Activated CD4-positive, alpha-beta T cell treated with anti-CD3 and anti-CD28 coated beads for 36 hours (primary cell): ENCODE results near the gene FMN1. TPM values are rescaled to one million over a fixed set of nuclear protein-coding genes. Genes with fewer than 3 reads are reported as not detected.

Experiments
- ATAC-seq: fragments of 200-7000 bp; cut with Tn5 transposase; one replicate; pipeline ENCODE4 v1.10.0; 2021; ENCODE audit warnings: mild to moderate bottlenecking, moderate library complexity
- CTCF ChIA-PET: fragments of 350-600 bp; sonication (Branson Sonifier 250); formaldehyde crosslinking; loops from one replicate; lab custom pipeline; 2021; ENCODE audit warnings: antibody characterized with exemption; lab: Charles Lee
- POLR2A ChIA-PET: fragments of 350-600 bp; sonication (Branson Sonifier 250); formaldehyde crosslinking; loops from one replicate; lab custom pipeline; 2021; ENCODE audit warnings: antibody characterized with exemption, inconsistent platforms; lab: Charles Lee
- DNase-seq: peaks from one replicate; pipeline ENCODE4 v3.0.0-alpha.2; 2020
- H3K27ac Mint-ChIP-seq: one replicate; pipeline ENCODE4 v1.8.0; 2021; ENCODE audit warnings: mixed read lengths
- H3K27me3 Mint-ChIP-seq: one replicate; pipeline ENCODE4 v1.8.0; 2021; ENCODE audit warnings: mixed read lengths
- H3K36me3 Mint-ChIP-seq: one replicate; pipeline ENCODE4 v1.8.0; 2021; ENCODE audit warnings: low read depth, mixed read lengths
- H3K4me1 Mint-ChIP-seq: one replicate; pipeline ENCODE4 v1.8.0; 2021; ENCODE audit warnings: mixed read lengths
- H3K4me3 Mint-ChIP-seq: one replicate; pipeline ENCODE4 v1.8.0; 2021; ENCODE audit warnings: mild to moderate bottlenecking, moderate library complexity, mixed read lengths
- H3K9me3 Mint-ChIP-seq: one replicate; pipeline ENCODE4 v1.8.0; 2021; ENCODE audit warnings: low read depth, mixed read lengths
- intact Hi-C, 2 experiments: fragments of 100-400 bp; cut with DNase I in 1 of 2; cut with micrococcal nuclease in 1 of 2; formaldehyde crosslinking; loops; one replicate each; pipeline versions ENCODE4 v1.14.2 to v1.15.1; 2022 to 2024; cut with DNase I, micrococcal nuclease
- total RNA-seq, 2 experiments: library from RNA; stranded (reverse); gene quantifications; one replicate each; pipeline ENCODE4 v1.2.3, GENCODE V29; 2021

The FMN1 gene
- total RNA-seq, 2 experiments from 2014 or later = 0.09 to 0.21 TPM

DNA sequence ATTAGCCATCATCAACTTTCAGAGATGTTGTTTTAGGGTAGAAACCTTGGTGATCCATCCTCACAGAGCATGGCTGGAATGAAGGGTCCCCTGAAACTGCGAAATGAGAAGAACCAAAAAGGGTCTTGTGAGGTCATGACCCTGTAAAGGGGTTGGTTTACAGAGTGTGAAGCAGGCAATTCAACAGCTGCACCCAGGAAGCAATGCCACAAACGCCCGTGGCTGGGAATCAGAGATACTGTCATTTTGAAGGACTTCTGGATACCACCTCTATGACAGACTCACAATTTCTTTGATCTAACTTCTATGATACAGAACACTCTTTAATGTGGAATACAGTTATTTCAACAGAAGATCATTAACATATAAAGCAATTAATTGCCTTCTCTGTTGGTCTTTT lies 397.7 kb downstream of the FMN1 start:
- intact Hi-C loops = no loop called here
- ChIA-PET POLR2A (interaction anchor here (0.5 kb wide), 1 partner anchor 94 kb away, joined by 4 read pairs; no protein-coding TSS in a partner anchor), CTCF (no interaction called here)
- Mint-ChIP-seq H3K9me3 (no peaks in the 10 kb centered on the region), H3K27me3 (peaks cover 2% of the 10 kb centered on the region), H3K4me1 (no peaks in the 10 kb centered on the region), H3K4me3 (no peak overlapping the region), H3K36me3 (no peaks in the 10 kb centered on the region), H3K27ac (no peak overlapping the region)
- no peak for ATAC-seq
- no peak for DNase-seq

DNA sequence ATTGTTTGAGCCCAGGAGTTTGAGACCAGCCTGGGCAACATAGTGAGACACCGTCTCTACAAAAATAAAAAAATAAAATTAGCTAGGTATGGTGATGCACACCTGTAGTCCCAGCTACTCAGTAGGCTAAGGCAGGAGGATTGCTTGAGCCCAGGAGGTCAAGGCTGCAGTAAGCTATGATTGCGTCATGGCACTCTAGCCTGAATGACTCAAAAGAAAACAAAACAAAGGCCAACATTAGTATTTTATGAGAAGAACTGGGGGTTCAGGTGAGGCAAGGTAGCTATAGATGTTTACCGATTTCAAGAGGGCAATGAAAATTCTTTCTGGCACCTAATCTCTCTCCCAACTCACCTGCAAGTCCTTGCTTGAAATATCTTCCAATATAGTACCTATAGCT lies 399.5 kb downstream of the FMN1 start:
- intact Hi-C loops = no loop called here
- no peak for ATAC-seq
- Mint-ChIP-seq H3K9me3 (no peaks in the 10 kb centered on the region), H3K4me1 (no peaks in the 10 kb centered on the region), H3K27ac (no peak overlapping the region), H3K4me3 (no peak overlapping the region), H3K36me3 (no peaks in the 10 kb centered on the region), H3K27me3 (peaks cover 2% of the 10 kb centered on the region)
- POLR2A ChIA-PET = no interaction called here
- CTCF ChIA-PET = no interaction called here
- no peak for DNase-seq

DNA sequence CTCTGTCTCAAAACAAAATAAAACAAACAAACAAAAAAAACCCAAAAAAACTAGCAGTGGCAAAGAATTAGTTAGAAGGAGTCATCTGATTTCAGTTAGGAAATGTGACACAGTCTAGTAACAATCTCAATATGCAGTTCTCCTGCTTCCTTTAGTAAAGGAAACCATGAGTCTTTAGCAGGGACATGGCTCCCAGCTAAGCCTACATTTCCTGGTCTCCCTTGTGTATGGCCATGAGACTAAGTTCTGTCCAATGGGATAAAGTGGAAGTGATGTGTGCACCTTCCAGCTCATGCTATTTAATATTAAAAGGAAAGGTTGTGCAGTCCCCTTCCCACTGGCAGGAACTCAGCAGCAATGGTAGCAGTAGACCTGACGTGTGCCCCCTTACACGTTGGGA lies 402.1 kb downstream of the FMN1 start:
- Mint-ChIP-seq H3K27me3 (peaks cover 2% of the 10 kb centered on the region), H3K36me3 (no peaks in the 10 kb centered on the region), H3K9me3 (no peaks in the 10 kb centered on the region), H3K4me3 (no peak overlapping the region), H3K4me1 (no peaks in the 10 kb centered on the region), H3K27ac (no peak overlapping the region)
- DNase-seq (no peak), ATAC-seq (no peak)
- ChIA-PET POLR2A (no interaction called here), CTCF (no interaction called here)
- intact Hi-C loops = no loop called here

DNA sequence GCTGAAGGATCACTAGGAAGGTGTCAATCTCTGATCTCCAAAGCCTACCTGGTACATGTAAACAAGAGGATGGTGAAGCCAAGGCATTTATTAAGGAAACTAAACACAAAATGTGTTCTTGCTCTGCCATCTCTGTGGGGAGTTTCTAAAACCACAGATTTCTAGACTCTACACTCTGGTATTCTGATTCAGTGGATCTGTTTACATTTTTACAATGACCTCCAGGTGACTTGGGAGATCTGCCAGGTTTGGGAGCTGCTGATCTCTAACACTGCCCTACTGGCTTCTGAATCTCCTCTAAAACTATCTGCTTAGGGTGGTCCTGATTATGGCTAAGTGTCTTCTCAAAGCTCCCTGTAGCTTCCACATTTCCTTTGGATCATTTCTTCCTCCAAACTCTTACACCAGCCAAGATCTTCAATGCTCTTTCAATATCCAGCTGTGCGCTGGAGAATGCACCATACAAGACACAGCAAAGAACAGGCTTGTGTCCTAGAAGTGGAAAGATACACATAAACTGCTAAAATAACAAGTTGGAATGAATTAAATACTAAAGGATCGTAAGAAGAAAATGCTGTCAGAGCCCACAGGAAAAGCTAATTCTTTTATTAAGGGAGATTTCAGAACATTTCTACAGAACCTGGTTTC lies 404.0 kb downstream of the FMN1 start:
- ATAC-seq = no peak
- H3K4me3 Mint-ChIP-seq = no peak overlapping the region
- H3K36me3 Mint-ChIP-seq = no peaks in the 10 kb centered on the region
- no peak for DNase-seq
- H3K4me1 Mint-ChIP-seq = no peaks in the 10 kb centered on the region
- H3K9me3 Mint-ChIP-seq = no peaks in the 10 kb centered on the region
- ChIA-PET CTCF (interaction anchor here (0.5 kb wide), 1 partner anchor 128 kb away, joined by 3 read pairs; no protein-coding TSS in a partner anchor), POLR2A (no interaction called here)
- H3K27me3 Mint-ChIP-seq = peaks cover 3% of the 10 kb centered on the region
- intact Hi-C loops = no loop called here
- H3K27ac Mint-ChIP-seq = no peak overlapping the region

DNA sequence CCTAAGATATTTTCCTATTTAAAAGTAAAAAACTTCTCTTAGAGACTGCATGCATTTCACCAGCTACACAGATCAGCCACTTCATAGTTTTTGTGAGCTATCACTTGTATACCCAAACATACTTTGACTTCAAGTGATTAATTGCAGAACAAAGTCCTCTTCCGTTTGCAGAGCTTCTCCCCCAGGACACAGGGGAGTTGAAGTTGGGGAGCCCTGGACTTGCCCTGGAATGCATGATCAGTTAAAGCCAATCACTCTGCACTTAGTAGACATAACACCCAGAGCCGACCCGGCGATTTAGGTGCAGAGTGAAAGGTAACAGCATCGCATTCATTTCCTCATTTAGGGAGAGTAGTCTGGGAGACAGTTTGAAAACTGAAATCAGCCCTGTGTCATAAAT lies 406.6 kb downstream of the FMN1 start:
- CTCF ChIA-PET = no interaction called here
- no peak for ATAC-seq
- Mint-ChIP-seq H3K4me3 (no peak overlapping the region), H3K27ac (no peak overlapping the region), H3K27me3 (peaks cover 5% of the 10 kb centered on the region), H3K36me3 (no peaks in the 10 kb centered on the region), H3K9me3 (no peaks in the 10 kb centered on the region), H3K4me1 (no peaks in the 10 kb centered on the region)
- DNase-seq = no peak
- POLR2A ChIA-PET = no interaction called here
- intact Hi-C loops = no loop called here

DNA sequence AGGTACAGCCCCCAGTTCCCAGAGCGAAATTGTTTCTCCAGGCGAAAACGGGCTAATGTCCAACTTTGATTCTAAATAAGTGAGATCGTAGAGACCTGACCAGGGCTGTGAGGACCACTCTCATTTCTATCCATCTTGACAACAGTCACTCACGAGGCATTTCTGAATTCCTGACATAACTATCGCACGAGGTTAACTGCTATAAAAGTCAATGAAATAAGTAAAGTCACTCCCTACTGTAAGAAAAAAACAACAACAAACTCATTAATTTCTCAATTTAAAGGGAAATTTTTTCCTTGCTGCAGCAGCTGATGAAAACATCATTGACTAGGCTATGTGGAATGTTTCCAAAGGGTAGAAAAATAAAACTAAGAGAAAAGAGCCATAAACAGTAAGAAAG lies 407.6 kb downstream of the FMN1 start:
- ATAC-seq (no peak), DNase-seq (no peak)
- Mint-ChIP-seq H3K4me3 (no peak overlapping the region), H3K9me3 (no peaks in the 10 kb centered on the region), H3K36me3 (no peaks in the 10 kb centered on the region), H3K27ac (no peak overlapping the region), H3K4me1 (no peaks in the 10 kb centered on the region), H3K27me3 (peaks cover 5% of the 10 kb centered on the region)
- intact Hi-C loops = no loop called here
- ChIA-PET POLR2A (no interaction called here), CTCF (interaction anchor here (0.9 kb wide), 1 partner anchor 111 kb away, joined by 5 read pairs; no protein-coding TSS in a partner anchor)

DNA sequence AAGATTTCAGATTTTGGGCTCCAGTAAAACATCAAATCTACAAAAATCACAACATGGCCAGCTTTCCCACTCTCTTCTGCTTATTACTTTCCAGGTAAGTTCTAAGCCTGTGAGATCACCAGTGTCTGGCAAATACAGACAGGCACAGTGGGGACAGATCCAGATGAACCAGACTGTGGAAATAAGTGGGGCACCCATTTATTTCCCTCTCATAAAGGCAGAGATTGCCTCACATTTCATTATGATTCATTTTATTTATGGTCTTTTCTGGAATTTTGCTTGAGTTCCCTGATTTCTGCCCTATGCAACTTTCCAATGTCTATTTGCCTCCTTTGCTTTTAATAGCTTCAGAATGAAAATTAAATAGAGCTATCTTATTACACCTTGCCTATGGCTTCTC lies 409.9 kb downstream of the FMN1 start:
- H3K4me3 Mint-ChIP-seq = no peak overlapping the region
- POLR2A ChIA-PET = no interaction called here
- H3K27me3 Mint-ChIP-seq = peaks cover 7% of the 10 kb centered on the region
- ATAC-seq (no peak), DNase-seq (no peak)
- H3K27ac Mint-ChIP-seq = no peak overlapping the region
- no peaks in the 10 kb centered on the region for H3K4me1 Mint-ChIP-seq
- no peaks in the 10 kb centered on the region for H3K9me3 Mint-ChIP-seq
- no peaks in the 10 kb centered on the region for H3K36me3 Mint-ChIP-seq
- CTCF ChIA-PET = interaction anchor here (0.6 to 0.7 kb wide), 2 partner anchors 172 to 505 kb away, joined by 3 read pairs; no protein-coding TSS in a partner anchor
- intact Hi-C loops = no loop called here

DNA sequence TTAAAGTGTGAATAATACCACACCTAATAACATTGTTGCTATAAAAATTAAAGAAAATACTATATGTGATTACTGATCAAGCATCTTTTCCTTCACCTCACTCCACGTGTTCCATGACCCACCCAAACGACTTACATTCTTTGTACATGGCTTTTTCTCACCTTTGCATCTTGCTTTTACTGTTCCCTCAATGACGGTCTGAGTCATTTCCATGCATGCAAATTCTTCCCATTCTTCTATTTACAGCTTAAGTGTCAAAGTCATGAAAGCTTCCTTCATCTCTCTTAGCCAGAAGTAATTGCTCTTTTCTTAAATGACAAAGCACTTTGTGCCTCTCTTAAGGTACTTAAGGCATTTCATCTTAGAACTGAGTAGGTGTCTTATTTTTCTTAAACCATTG lies 412.7 kb downstream of the FMN1 start:
- CTCF ChIA-PET = interaction anchor here (0.9 kb wide), 1 partner anchor 12 kb away, joined by 3 read pairs; no protein-coding TSS in a partner anchor
- H3K27me3 Mint-ChIP-seq = peaks cover 4% of the 10 kb centered on the region
- H3K9me3 Mint-ChIP-seq = peaks cover 3% of the 10 kb centered on the region
- DNase-seq (no peak), ATAC-seq (no peak)
- intact Hi-C loops = no loop called here
- no peak overlapping the region for H3K4me3 Mint-ChIP-seq
- no peaks in the 10 kb centered on the region for H3K36me3 Mint-ChIP-seq
- POLR2A ChIA-PET = no interaction called here
- H3K4me1 Mint-ChIP-seq = no peaks in the 10 kb centered on the region
- H3K27ac Mint-ChIP-seq = no peak overlapping the region

DNA sequence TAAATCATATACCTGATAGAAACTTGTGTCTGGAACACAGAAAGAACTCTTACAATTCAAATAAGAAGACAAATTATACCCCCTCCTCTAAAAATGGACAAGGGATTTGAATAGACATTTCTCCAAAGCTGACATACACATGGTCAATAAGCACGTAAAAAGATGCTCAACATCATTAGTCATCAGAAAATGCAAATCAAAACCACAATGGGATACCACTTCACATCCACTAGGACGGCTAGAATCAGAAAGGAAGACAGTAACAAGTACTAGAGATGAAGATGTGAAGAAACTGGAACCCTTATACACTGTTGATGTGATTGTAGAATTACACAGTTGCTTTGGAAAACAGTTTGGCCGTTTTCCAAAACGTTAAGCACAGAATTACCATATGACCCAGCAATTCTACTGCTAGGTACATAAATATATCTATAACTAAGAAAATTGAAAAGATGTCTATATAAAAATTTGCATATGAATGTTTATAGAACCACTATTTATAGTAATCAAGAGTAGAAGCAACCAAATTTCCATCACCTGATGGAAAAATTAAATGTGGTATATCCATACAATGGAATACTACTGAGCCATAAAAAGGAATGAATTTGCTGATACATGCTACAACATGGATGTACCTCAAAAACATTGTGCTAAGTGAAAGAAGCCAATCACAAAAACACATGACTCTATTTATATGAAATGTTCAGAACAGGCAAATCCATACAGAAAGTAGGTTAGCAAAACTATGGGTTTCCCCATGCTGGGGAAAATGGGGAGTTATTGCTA lies 415.9 kb downstream of the FMN1 start:
- no peak for ATAC-seq

DNA sequence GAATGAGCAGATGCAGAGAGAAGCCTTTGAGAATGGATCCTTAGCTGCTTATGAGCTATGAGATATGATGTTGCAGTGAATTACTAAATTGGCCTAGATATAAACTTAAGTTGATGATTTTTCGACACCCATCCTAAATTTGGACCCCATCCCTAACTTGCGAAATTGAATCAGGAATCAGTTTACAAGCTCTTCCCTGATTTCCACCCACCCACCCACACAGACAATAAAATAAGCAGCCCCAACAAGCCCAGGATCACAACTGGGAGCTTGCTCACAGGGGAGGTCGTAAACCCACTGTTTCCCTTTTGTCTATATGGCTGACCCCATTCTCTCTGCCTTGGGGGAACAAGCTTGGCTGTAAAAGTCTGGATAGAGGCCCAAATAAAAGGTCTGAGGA lies 419.4 kb downstream of the FMN1 start:
- CTCF ChIA-PET = no interaction called here
- POLR2A ChIA-PET = no interaction called here

More for the DNA sequence above, 415.9 kb downstream of the FMN1 start:
- CTCF ChIA-PET = no interaction called here
- Mint-ChIP-seq H3K9me3 (peaks cover 3% of the 10 kb centered on the region), H3K36me3 (no peaks in the 10 kb centered on the region), H3K27ac (no peak overlapping the region), H3K4me1 (no peaks in the 10 kb centered on the region), H3K4me3 (no peak overlapping the region), H3K27me3 (peaks cover 2% of the 10 kb centered on the region)
- intact Hi-C loops = no loop called here
- DNase-seq = no peak
- POLR2A ChIA-PET = no interaction called here

DNA sequence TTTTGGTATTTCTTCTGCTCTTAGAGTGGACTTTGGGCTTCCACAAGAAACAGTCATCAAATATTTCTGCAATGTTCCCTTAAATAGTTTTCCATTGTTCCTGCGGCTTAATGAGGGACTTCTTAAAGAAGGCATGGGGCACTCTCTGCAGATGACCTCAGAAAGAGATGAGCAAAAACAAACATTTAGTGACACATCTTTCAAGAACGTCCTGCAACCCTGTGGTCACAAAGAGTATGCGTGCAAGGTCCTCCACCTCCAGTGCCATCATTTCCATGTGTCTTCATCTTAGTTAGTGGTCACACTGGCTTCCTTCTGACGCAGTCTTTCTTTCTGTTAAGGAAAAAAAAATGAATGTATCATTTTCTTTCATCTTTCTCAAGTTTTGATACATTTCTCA lies 420.5 kb downstream of the FMN1 start:
- ChIA-PET POLR2A (no interaction called here), CTCF (no interaction called here)
- intact Hi-C loops = no loop called here
- DNase-seq (no peak), ATAC-seq (no peak)
- Mint-ChIP-seq H3K9me3 (peaks cover 3% of the 10 kb centered on the region), H3K27me3 (no peaks in the 10 kb centered on the region), H3K36me3 (no peaks in the 10 kb centered on the region), H3K27ac (no peak overlapping the region), H3K4me1 (no peaks in the 10 kb centered on the region), H3K4me3 (no peak overlapping the region)

More for the DNA sequence above, 419.4 kb downstream of the FMN1 start:
- intact Hi-C loops = no loop called here
- Mint-ChIP-seq H3K4me1 (no peaks in the 10 kb centered on the region), H3K36me3 (no peaks in the 10 kb centered on the region), H3K9me3 (peaks cover 3% of the 10 kb centered on the region), H3K27ac (no peak overlapping the region), H3K4me3 (no peak overlapping the region), H3K27me3 (no peaks in the 10 kb centered on the region)
- ATAC-seq (no peak), DNase-seq (no peak)

DNA sequence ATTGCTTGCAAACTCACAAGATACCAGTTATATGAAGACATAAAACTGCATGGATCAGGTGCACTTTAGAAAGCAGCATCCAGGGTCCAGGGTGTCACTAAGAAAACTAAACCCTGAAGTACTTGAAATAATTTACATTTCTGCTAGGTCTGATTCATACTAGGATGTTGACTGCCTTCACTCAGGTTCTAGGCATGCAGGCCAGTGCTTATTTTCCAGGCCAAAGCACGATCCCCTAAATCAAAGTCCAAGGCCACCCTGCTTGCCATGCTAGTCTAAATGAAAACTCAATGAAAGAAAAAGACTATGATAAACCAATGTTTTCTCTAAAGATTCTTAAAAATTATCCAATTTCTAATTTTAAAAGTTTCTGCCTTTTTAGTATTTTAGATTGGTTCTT lies 427.3 kb downstream of the FMN1 start:
- ChIA-PET POLR2A (no interaction called here), CTCF (no interaction called here)
- no peaks in the 10 kb centered on the region for H3K9me3 Mint-ChIP-seq
- no peaks in the 10 kb centered on the region for H3K36me3 Mint-ChIP-seq
- no peak for DNase-seq
- no peaks in the 10 kb centered on the region for H3K4me1 Mint-ChIP-seq
- intact Hi-C loops = no loop called here
- ATAC-seq = no peak
- no peak overlapping the region for H3K27ac Mint-ChIP-seq
- peaks cover 10% of the 10 kb centered on the region for H3K27me3 Mint-ChIP-seq
- H3K4me3 Mint-ChIP-seq = no peak overlapping the region
